ENCODE measurements around the gene IL13RA2. TPM values are rescaled to one million over a fixed set of nuclear protein-coding genes. Genes with fewer than 3 reads are reported as not detected.

The IL13RA2 gene
- total and polyA plus RNA-seq, 2 of the 8 experiments (the other 6 are each of a cell fraction or from before 2014, with no cell fraction given): not detected

DNA sequence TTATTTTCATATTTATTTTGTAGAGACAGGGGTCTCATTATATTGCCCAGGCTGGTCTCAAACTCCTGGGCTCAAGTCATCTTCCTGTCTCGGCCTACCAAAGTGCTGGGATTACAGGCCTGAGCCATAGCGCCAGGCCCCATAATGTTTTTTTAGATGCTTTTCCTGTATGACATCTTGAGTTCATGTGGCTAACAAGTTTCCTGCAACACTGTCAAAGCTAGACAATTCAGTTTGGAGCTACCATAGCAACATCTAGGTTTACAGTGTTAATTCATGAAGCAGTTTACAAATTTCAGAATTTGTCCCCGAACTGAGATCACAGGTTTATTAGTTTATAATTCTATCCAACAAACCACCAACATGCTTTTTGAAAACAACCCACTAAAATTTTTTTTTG lies 6.4 kb upstream of the IL13RA2 start (continued):
- TF ChIP-seq RFX5 (IDR thresholded peaks at IDR 0.05; ENCODE audit: borderline replicate concordance, low read depth, low read length): no peak
- no peak for TF ChIP-seq GABPA (IDR thresholded peaks at IDR 0.05; ENCODE audit: borderline replicate concordance, insufficient read depth, low read length)
- no peak for TF ChIP-seq KDM1A (IDR thresholded peaks at IDR 0.05; ENCODE audit: borderline replicate concordance, low read length)
- TF ChIP-seq SIRT6 (IDR thresholded peaks at IDR 0.05; ENCODE audit: low read length): no peak
- TF ChIP-seq SP1 (IDR thresholded peaks at IDR 0.05; ENCODE audit: low read depth, low read length): no peak
- TF ChIP-seq POLR2AphosphoS5 (IDR thresholded peaks at IDR 0.05; ENCODE audit: low read depth, low read length): no peak
- TF ChIP-seq RBBP5 (IDR thresholded peaks at IDR 0.05; ENCODE audit: borderline replicate concordance, low read depth, low read length): no peak
- TF ChIP-seq NRF1 (IDR thresholded peaks at IDR 0.05; ENCODE audit: low read depth, low read length): no peak
